ENCODE data around the gene DSCAM. TPM values are rescaled to one million over a fixed set of nuclear protein-coding genes. Genes with fewer than 3 reads are reported as not detected.

The DSCAM gene
- polyA plus RNA-seq, 1 experiment, result 0.10 TPM

DNA sequence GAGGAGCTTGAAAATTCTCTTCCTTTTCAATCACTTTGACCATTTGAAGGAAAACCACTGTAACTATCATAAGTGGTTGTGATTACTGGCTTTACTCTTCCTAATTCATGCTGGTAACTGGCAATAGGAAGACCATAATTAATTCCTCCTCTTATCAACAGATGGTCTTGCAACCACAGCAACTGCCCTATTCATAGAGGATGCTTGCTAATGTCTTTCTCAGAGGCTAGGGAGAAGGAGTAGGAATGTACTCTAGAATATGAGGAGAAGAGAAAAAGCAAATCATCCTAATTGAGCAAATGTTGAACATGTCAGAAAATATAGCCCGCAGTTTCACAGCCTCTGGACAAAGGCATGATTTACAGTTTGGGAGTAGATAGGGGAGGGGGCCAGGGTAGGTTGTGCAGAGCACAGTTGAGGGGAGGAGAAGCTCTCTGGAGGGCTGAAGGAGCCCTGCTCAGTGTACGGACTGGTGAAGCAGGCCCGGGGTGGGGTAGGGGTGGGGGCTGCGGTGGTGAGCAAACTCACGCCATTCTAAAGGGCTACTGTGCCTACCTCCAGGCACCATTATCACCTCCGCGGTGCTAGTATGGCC, 786.8 kb downstream of the DSCAM start:
- no peak for DNase-seq (ENCODE audit: low read depth)
- Histone ChIP-seq H3K36me3 (ENCODE audit: control insufficient read depth, insufficient read depth, low read length) (no peaks in the 10 kb centered on the region), H3K4me3 (ENCODE audit: low read depth, low read length) (no peak overlapping the region), H3K27me3 (ENCODE audit: control insufficient read depth, insufficient read depth, low read length) (no peaks in the 10 kb centered on the region)
- ChIA-PET POLR2A (no interaction called here), CTCF (no interaction called here)
- TF ChIP-seq, protein P1, sequence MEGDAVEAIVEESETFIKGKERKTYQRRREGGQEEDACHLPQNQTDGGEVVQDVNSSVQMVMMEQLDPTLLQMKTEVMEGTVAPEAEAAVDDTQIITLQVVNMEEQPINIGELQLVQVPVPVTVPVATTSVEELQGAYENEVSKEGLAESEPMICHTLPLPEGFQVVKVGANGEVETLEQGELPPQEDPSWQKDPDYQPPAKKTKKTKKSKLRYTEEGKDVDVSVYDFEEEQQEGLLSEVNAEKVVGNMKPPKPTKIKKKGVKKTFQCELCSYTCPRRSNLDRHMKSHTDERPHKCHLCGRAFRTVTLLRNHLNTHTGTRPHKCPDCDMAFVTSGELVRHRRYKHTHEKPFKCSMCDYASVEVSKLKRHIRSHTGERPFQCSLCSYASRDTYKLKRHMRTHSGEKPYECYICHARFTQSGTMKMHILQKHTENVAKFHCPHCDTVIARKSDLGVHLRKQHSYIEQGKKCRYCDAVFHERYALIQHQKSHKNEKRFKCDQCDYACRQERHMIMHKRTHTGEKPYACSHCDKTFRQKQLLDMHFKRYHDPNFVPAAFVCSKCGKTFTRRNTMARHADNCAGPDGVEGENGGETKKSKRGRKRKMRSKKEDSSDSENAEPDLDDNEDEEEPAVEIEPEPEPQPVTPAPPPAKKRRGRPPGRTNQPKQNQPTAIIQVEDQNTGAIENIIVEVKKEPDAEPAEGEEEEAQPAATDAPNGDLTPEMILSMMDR (IDR thresholded peaks at IDR 0.05; ENCODE audit: insufficient read depth, low read depth, low read length), result no peak

DNA sequence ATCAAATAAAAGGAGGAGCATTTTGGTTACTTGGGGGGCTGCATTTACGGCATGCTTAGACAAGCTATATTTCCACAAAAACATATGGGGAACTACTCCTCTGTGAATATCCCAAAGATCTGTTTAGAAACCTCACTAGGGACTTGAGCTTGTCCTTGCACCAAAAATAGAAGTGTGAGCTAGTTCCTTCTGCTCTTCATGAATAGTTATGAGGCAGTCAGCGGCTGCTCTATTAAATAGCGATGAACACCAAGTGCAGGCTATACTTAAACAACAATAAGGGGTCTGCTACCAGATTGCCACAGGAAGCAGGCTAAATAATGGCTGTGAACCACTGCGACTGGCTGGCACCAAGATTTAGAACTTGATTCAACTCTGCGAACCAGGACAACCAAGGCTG, 789.6 kb downstream of the DSCAM start:
- no peak overlapping the region for H3K4me3 ChIP-seq (ENCODE audit: low read depth, low read length)
- TF ChIP-seq, protein P1 (IDR thresholded peaks at IDR 0.05; ENCODE audit: insufficient read depth, low read depth, low read length), result no peak
- ChIA-PET CTCF (no interaction called here), POLR2A (no interaction called here)
- H3K27me3 ChIP-seq (ENCODE audit: control insufficient read depth, insufficient read depth, low read length), result no peaks in the 10 kb centered on the region
- no peaks in the 10 kb centered on the region for H3K36me3 ChIP-seq (ENCODE audit: control insufficient read depth, insufficient read depth, low read length)
- no peak for DNase-seq (ENCODE audit: low read depth)

DNA sequence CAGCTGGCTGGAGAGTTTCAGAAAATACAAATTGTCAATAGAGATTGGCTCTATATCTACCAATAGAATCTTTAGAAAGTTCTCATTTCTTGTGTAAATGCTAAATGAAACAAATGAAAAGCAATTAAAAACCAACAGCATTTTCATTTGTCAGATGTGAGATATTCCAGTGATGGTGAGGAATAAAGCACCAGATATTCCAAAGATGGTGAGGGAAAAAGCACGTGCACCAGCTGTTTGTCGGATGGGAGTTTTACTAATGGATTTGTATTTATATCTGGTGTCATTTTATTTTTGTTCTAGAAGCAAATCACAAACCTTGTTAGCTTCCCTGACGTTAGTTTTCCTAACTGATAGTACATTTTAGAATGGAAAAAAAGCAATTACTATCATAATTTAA, 790.9 kb downstream of the DSCAM start:
- Histone ChIP-seq H3K36me3 (ENCODE audit: control insufficient read depth, insufficient read depth, low read length) (no peaks in the 10 kb centered on the region), H3K4me3 (ENCODE audit: low read depth, low read length) (no peak overlapping the region), H3K27me3 (ENCODE audit: control insufficient read depth, insufficient read depth, low read length) (no peaks in the 10 kb centered on the region)
- TF ChIP-seq, protein P1 (IDR thresholded peaks at IDR 0.05; ENCODE audit: insufficient read depth, low read depth, low read length), result no peak
- DNase-seq (ENCODE audit: low read depth), result no peak
- ChIA-PET CTCF (no interaction called here), POLR2A (no interaction called here)

DNA sequence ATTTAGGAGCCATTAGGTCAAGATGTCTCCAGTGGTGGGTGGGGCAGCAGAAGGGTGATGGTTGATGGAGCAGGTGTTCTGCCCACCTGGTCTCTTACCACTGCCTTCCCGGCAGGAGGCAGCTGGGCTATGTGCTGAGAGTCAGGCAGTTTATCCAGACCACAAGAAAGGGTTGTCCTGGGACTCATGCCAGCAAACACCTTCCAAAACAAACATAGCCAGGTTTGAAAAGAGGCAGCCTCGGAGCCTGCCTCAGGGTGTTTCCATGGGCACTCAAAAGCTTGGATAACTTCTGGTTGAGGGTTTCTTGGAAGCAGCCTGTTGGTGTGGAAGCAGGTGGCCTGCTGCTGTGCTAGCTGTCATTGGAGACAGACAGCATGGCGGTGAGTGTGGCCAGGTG, 792.6 kb downstream of the DSCAM start:
- H3K36me3 ChIP-seq (ENCODE audit: control insufficient read depth, insufficient read depth, low read length), result no peaks in the 10 kb centered on the region
- DNase-seq (ENCODE audit: low read depth), result no peak
- ChIA-PET CTCF (no interaction called here), POLR2A (no interaction called here)
- TF ChIP-seq, protein P1 (IDR thresholded peaks at IDR 0.05; ENCODE audit: insufficient read depth, low read depth, low read length), result no peak
- H3K4me3 ChIP-seq (ENCODE audit: low read depth, low read length), result no peak overlapping the region
- H3K27me3 ChIP-seq (ENCODE audit: control insufficient read depth, insufficient read depth, low read length), result no peaks in the 10 kb centered on the region

DNA sequence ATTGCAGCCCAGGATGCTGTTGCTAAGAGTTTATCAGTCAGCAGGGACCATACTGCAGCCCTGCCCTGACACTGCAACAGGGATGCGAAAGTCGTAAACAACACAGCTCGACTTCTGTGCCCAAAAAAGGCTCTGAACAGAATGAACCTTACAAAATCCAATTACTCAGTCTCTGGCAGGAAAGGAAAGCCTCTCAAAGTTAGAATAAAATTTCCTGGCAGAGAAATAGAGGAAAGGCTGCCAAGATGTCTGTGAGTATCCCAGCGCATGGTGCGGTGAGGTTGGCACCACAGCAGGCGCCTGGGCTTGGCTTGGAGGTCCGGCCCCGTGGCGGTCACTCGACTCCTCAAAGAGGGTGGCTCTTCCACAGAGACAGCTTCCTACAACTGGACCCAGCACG, 794.0 kb downstream of the DSCAM start:
- TF ChIP-seq, protein P1 (IDR thresholded peaks at IDR 0.05; ENCODE audit: insufficient read depth, low read depth, low read length), result no peak
- H3K27me3 ChIP-seq (ENCODE audit: control insufficient read depth, insufficient read depth, low read length), result no peaks in the 10 kb centered on the region
- CTCF ChIA-PET, result no interaction called here
- POLR2A ChIA-PET, result no interaction called here
- H3K36me3 ChIP-seq (ENCODE audit: control insufficient read depth, insufficient read depth, low read length), result no peaks in the 10 kb centered on the region
- DNase-seq (ENCODE audit: low read depth), result no peak
- no peak overlapping the region for H3K4me3 ChIP-seq (ENCODE audit: low read depth, low read length)
